HG03064 (cell line): ENCODE results near the gene STMN1.

Experiments used
- ATAC-seq: cut with Tn5 transposase; IDR thresholded peaks from one replicate; pipeline ENCODE4 v1.9.1; 2021; ENCODE audit warnings: low read depth; ENCODE audit not compliant: unreplicated experiment

The STMN1 gene

DNA sequence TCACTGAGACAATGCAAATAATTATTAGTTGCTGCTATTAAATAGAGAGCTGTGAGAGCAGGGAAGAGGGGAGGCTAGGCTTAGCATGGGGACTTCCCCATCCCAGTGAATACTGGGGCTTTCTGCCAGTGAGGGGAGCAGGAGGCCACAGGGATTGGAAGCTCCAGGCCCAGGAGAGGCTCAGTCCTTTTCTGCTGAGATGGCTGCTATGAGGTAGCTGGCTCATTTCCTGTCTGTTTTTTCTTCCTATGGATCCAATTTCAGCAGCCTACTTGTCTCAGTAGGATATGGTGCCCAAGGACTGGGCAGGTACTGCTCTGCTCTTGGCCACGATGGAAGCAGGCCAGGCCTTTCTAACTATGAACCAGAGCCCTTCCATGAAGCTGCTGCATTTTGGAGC is 10.0 kb downstream of the STMN1 start:
- no peak for ATAC-seq

DNA sequence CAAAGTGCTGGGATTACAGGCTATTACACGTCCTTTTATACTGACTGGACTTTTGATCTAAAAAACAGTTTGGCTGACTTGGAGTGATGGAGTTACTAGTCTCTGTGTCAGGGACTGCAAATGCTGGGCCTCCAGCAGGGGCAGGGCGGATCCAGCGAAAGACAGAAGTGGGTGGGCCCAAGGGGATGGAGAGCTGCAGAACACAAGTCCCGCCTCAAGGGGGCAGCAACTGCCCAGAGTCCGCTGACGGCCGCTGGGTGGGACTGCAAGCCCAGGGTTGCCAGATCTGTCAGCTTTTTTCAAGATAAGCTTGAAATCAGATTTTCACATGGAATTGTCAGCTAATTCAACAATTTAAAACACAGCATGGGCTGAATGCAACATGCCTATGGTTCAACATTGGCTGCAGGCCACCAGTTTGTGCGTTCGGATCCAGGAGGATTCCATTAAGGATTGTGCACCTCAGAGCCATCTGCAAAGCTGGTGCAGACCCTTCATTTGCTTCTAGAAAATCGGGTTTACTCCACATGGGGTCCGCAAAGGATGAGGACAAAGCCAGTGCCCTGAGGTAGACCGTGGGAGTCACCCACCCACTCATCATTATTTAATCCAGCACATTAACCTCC is 10.7 kb downstream of the STMN1 start:
- ATAC-seq, result no peak

DNA sequence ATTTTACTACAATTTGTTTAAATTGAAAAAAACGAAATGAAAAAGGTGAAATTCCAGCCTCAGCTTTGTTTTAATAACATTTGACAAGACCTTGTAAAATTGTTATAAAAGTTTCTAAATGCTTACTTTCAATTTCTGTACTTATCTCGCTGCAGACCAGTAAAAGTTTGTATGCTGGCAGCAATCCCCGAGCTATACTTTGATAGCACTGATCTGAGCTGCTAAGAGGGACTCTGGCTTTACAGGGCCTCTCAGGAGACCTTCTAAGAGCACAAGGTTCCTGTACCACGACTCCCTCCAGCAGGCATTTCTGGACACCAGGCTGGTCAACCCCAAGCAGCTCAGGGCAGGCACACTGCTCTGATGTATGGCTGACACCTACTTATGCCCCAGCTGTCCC is 13.1 kb downstream of the STMN1 start:
- ATAC-seq, result no peak

DNA sequence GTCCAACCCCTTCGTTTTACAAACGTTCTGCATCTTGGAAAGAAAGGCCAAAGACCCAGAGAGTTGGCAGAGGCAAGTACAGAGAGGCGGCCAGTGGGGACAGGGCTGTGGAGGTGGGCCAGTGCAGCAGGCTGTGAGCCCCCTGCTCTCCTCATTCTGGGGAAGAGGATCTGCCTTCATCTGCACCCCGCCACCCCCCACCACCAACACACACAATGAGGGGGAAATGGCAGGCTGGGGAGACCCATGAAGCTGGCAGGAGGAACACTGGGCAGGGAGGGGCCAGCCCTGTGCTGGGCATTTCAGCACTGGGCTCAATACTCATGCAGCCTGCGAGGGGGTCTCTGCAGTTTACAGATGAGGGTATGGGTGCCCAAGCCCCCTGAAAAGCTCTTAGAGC is 14.6 kb downstream of the STMN1 start:
- no peak for ATAC-seq

DNA sequence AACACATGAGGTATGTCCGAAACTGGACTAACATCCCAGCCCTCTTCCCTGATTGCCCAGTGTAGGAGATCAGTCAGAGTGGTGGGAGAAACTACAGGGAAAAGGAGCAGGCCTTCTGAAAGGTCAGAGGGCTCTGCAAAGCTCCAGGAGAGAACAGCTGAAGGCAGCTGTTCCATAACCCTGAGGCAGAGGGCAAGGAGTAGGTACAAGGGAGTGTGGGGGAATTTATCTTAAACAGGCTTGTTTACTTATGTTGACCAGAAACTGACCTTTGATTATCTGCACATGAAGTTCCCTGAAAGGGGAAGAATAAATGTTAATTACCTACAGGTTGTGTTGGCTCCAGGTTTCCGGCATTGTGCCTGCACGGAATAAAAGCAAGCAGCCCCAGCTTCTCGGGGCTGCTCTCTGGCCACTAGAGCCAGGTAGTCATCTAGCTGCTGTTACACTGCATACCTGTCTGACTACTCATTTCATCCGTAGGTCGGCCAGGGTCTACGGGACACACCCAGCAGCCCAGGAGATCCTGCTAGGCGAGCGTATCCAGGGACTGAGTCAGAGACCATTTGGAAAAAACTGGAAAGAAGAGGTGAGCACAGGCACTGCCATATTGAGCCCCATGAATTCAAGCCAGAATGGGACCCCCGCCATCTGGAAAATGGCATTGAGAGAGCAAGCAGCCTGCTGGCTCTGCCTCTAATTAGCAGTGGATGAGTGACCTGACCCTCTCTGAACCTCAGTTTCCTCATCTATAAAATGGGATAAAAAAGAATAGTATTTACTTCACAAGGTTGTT is 15.8 kb downstream of the STMN1 start:
- ATAC-seq, result no peak

DNA sequence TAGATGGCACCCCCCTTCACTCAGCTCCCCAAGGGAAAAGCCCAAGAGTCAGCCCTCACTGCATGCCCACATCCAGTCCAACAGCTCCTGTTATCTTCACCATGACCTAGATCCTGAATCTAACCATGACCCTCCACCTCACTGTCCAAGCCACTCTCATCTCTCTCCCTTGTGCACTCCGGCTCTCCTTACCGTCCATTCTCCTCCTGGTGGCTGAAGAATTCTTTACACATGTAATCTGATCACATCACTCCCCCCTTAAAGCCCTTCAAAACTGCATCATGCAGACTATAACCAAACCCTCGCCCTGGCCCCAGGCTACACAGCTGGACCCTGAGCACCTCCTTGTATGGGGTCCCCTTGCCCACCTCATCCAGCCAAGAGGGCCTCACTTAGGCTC is 16.7 kb downstream of the STMN1 start:
- no peak for ATAC-seq

DNA sequence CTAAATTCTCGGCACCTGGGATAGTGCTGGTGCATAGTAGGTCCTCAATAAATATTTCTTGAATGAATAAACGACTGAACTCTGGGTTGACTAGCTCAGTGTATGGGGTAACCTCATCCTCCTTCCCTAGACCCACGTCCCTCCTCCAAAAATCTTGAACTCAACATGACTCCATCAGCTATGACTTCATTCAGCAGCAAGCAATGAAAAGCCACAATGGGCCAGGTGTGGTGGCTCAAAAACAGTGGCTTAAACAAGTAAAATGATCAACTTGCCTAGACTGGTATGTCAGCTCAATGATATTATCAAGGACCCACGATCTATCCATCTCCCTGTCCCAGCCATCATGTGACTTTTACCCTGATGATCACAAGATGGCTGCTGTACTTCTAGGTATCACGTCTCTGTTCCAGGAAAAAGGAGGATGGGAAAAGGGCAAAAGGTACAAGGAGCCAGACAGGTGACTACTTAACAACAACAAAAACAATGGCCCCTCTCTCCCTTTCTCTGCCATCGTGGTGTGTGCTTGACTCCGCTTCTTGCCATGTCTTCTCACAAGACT is 17.7 kb downstream of the STMN1 start:
- no peak for ATAC-seq

DNA sequence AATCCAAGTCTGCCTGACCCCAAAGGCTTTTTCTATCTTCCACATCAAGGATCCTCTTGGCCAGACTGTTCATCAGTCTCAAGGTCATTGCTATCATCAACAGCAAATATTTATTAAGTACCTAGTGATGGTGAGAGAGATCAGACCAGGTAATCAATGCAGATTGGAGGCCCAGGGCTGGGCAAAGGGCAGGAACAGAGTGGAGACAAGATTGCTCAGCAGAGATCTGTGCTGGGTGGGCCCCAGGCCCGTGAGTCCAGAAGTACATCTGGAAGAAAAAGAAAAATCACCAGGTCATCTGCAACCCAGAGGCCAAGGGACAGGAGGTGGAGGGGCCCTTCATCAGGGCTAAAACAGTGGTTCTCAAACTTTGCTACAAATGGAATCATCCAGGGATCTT is 20.6 kb downstream of the STMN1 start:
- ATAC-seq, result no peak

DNA sequence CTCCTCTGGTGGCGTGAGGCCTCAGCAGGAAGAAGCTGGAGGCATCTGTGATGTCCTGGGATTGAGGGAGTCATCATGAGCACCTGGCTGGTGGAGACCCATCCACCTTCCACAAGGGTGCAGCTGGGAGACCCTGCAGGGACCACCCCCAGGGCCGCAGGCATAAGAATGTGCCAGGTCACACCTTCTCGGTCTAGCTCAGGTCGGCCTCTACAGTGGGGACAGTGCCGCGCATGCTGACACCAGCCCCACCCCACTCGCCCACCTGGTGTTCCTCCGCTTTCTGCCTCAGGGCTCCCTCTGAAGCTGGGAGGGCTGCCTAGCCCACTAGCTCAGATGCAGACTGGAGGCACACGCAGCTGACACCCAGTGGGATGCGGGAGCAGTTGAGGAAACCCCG is 25.0 kb downstream of the STMN1 start:
- ATAC-seq, result no peak

DNA sequence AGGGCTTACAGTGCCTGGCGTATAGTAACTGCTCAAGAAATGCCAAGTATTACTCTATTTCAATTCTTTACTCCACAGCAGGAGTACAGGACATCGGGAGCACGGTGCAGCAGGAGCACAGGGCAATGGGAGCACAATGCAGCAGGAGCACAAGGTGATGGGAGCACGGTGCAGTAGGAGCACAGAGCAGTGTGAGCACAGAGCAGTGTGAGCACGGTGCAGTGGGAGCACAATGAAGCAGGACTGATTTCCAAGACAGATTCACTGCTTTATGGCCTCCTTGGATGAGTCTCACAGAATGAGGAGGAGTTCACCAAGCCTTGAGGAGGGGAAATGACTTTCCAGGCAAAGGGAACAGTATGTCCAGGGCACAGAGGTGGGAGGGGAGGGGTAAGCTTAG is 25.7 kb downstream of the STMN1 start:
- ATAC-seq, result no peak

DNA sequence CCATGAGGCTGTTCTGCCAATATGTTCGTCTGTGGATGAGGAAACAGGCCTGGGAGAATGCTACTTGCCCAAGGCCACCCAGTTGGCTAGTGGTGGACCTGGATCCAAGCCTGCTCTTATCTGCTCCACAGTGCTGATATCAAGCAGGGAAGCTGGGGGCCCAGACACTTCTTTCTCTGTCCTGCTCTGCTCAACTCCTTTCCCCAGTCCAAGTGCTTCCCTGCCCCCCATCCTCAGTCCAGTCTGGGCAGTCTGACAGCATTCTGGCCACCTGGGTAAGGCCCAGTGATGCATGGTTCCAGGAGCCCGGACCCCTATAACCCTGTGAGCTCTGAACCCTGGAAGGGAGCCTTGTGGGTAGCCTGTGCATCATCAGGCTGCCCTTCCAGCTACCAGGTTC is 26.5 kb downstream of the STMN1 start:
- ATAC-seq, result no peak

DNA sequence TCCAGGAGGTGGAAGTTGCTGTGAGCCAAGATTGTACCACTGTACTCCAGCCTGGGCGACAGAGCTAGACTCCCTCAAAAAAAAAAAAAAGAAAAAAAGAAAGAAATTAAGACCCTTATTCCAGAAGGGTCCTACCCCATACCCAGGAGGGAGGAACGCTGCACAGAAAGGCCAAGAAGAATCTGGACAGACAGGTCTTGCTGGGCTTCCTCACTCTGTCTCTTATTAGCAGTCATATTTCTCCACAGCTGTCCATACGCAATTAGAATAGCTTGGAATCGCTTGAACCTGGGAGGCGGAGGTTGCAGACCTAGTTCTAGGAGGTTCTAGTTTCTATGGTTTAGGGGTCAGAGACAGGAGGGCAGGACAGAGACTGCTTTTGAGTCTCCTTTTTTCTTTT is 27.5 kb downstream of the STMN1 start:
- no peak for ATAC-seq

DNA sequence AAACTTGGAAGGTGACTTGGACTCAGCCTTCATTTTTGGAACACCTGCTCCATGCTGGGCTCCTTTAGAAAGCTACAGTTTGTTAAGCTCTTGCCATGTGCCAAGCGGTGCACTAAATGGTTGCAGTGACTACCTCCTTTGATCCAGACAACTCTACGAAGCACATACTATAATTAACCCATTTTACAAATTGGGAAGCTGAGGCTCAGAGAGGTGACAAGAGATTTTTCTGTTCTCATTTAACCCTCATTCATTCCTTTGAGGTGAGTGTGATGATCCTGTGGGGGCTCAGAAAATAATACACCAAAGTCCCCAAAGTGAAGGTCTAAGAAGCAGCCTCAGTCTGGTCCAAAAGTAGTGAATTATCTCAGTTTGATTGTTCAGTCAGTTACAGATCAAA is 29.1 kb downstream of the STMN1 start:
- no peak for ATAC-seq

DNA sequence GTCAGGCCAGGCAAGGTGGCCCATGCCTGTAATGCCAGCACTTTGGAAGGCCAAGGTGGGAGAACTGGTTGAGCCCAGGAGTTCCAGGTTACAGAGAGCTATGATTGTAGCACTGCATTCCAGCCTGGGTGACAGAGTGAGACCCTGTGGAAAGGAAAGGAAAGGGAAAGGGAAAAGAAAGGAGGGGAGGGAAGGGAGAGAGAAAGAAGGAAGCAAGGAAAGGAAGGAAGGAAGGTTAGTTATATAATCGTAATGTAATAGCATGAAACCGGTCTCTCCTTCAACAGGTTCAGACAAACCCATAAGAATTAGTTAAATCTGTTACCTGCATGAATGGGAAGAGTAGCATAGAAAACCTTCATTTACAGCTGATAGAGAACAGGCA is 29.5 kb downstream of the STMN1 start:
- ATAC-seq, result no peak

DNA sequence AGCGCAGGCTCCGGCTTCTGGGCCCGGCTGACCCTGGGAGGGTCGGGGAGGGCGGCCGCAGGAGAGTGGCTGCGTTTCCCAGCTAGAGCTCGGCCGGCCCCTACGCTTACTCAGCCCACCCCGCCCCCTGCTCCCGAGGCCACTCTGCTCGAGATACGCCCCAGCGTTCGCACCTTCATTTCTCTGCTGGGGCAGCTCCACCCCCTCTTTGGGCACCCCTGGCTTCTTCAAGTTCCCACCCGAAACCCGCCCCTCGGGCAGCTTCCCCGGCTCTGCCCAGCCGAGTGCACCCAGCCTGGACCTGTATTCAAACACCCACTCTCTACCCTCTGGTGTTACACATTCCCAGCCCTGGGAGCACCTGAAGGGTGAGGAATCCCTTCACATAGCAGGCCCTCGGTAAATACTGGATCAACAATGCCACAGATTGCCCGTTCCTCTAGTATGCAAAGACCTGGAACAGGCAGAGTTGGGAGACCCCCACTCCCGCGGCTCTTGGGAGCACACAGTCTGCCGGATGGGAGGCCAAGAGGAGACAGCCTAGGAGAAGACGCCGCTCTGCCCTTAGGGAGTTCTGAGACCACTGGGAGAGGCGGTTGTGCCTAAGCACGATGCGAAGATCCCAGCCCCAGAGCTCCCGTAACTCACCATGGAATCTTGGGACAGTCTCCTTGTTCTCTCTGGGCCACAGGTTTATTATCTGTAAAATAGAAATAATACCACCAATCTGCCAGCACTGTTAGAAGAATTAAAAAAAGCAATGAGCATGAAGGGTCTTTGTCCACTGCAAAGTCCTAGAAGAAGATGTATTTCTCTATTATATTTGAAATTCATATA is 30.1 kb downstream of the STMN1 start:
- no peak for ATAC-seq

DNA sequence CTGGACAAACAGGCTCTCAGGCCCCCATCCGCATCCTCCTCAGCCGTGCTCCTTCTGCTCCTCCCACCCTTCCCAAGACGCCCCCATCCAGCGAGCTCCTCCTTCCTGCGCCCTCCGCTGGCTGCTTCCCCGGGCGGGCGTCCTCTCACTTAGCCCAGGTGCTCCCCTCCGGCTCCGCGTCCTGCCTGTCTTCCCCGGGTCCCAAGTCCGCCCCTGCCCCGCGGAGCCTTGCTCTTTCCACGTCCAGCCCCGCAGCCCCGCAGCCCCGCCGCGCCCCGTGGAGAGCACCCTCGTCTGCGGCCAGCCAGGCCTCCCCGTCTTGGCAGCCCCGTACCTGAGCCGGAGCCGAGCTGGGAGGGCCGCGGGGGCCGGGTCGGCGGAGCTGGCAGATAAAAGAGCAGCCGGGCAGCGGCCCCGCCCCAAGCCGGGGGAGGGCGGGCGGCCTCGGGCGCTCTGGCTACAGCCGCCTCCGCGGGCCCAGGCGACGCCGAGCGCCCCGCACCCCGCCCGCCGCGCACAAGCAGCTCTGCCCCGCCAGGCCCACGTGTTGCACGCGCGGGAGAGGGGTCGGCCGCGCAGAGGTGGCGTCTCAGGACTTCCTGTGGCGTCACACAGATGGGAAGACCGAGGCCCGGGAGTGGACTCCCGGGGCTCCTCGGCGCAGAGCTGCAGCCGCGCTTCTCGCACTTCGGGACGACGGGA is 30.9 kb downstream of the STMN1 start, which contains the start of gene PAQR7:
PAQR7 (minus strand) TSS at position 555 of the 702 bp plus-strand sequence. CDS start 11,869 bp downstream, outside the sequence.
- no peak for ATAC-seq

DNA sequence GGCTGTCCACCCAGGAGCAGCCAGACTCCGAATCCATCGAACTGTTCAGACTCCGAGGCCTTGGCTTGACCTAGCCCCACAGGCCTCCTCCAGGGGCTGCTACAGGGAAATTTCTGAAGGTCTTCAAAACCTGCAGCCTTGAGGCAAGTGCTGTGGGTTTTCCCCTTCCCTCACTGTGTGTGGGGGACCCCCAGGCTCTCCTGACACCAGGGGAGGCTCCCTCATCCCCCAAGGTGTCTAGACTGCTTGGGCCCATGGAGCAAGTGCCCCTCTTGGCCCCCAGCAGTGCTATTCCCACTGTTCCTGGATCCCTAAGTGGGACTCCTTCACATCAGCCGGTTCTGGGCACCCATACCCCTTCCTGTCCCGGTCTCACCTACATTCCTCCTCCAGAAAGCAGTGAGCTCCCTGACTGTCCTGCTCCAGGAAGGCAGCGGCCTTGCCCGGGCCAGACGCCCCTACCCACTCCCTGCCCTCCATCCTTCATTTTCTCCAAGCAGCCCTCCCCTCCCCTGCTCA is 31.5 kb downstream of the STMN1 start:
- no peak for ATAC-seq

DNA sequence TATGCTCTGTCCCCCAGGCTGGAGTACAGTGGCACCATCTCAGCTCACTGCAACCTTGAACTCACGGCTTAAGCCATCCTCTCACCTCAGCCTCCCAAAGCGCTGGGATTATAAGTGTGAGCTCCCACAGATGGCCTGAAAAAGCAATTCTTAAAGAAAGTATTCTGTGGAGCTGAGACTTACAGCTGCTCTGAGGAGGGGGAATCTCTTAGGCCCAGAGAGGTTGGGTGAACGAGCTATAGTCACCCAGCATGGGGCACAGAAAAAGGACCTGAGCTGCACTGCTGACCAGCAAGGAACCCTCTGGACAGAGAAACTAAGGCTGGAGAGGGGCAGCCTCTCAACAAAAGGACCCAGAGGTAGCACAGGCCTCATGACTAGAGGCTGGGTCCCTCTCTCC is 32.0 kb downstream of the STMN1 start:
- ATAC-seq, result no peak

DNA sequence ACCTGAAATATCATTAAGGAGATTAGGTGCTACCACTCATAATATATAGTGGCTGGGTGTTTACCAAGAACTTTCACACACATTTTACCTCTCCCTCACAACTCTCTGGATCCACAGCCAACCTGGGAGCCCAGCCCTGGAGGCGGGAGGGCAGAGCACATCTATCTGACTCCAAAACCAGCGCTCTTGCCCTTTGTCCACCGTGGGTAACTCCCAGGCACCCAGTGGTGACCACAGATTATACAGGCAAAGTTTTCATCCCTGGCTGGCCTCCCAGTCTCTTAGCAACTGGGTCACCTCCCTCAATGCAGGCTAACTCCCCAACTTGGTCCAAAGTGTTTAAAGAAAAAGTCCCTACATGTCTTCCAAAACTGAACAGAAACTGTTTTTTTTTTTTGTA is 33.1 kb downstream of the STMN1 start:
- no peak for ATAC-seq

DNA sequence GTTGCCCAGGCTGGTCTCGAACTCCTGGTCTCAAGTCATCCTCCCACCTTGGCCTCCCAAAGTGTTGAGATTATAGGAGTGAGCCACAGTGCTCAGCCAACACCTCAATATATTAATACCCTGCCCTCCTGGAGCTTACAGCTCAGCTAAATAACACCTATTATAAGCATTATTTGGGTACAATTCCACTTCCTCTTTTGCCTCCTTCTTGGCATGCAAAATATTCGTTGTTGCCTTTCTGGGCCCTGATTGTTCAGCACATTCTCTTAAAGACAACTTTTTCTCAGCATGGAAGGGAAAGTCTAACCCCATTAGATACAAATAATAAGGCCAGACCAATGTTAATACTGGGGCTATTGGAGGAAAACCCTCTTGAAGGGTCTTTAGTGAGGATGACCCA is 33.5 kb downstream of the STMN1 start:
- no peak for ATAC-seq
